WTC11 (cell line): ENCODE measurements around the gene VCAN. TPM values are rescaled to one million over a fixed set of nuclear protein-coding genes. Genes with fewer than 3 reads are reported as not detected.

Experiments
- ATAC-seq: fragments of 200-7000 bp; cut with Tn5 transposase; 2 replicates; pipeline ENCODE4 v1.10.0; 2021; ENCODE audit warnings: mild to moderate bottlenecking, moderate library complexity
- CTCF ChIA-PET: fragments of 300-600 bp; sonication (Branson Sonifier 250); formaldehyde crosslinking; loops from one replicate; lab custom pipeline; 2021; ENCODE audit warnings: antibody characterized with exemption; lab: Charles Lee
- POLR2A ChIA-PET: fragments of 350-600 bp; sonication (Branson Sonifier 250); formaldehyde crosslinking; loops from one replicate; lab custom pipeline; 2021; ENCODE audit warnings: antibody characterized with exemption; lab: Charles Lee
- DNase-seq: peaks from one replicate; pipeline ENCODE4 v3.0.0; 2021; ENCODE audit warnings: low spot score
- H3K27ac Mint-ChIP-seq: 2 replicates; pipeline ENCODE4 v1.8.0; 2021; ENCODE audit warnings: mixed read lengths
- H3K27me3 Mint-ChIP-seq: 2 replicates; pipeline ENCODE4 v1.8.0; 2021; ENCODE audit warnings: low read depth, mild to moderate bottlenecking, moderate library complexity, mixed read lengths
- H3K36me3 Mint-ChIP-seq: 2 replicates; pipeline ENCODE4 v1.8.0; 2021; ENCODE audit warnings: mixed read lengths
- H3K4me1 Mint-ChIP-seq: 2 replicates; pipeline ENCODE4 v1.8.0; 2022; ENCODE audit warnings: mixed read lengths
- H3K4me3 Mint-ChIP-seq: 2 replicates; pipeline ENCODE4 v1.8.0; 2021; ENCODE audit warnings: mild to moderate bottlenecking, moderate library complexity, mixed read lengths
- H3K9me3 Mint-ChIP-seq: 2 replicates; pipeline ENCODE4 v1.8.0; 2021; ENCODE audit warnings: mixed read lengths
- ELF4 ChIP-seq: sonication (generic); formaldehyde crosslinking; IDR thresholded peaks from 2 replicates; pipeline ENCODE4 v1.8.1; 2022; ENCODE audit warnings: low read depth, mild to moderate bottlenecking, moderate library complexity, missing genetic modification reagents
- FOXK1 ChIP-seq: sonication (generic); formaldehyde crosslinking; IDR thresholded peaks from 2 replicates; pipeline ENCODE4 v1.8.0; 2022; ENCODE audit warnings: mild to moderate bottlenecking, moderate library complexity, missing genetic modification reagents
- FOXP1 ChIP-seq: sonication (generic); formaldehyde crosslinking; IDR thresholded peaks from 2 replicates; pipeline ENCODE4 v1.8.0; 2022; ENCODE audit warnings: missing genetic modification reagents, mild to moderate bottlenecking, moderate library complexity, borderline replicate concordance
- GRHL2 ChIP-seq: fragments of 250-450 bp; sonication (Bioruptor Pico); IDR thresholded peaks from 2 replicates; pipeline ENCODE4 v1.8.0; 2022; ENCODE audit warnings: mild to moderate bottlenecking, moderate library complexity; ENCODE audit not compliant: insufficient replicate concordance, severe bottlenecking
- GTF2I ChIP-seq: fragments of 250-450 bp; sonication (Bioruptor Pico); conservative IDR thresholded peaks from 2 replicates; pipeline ENCODE4 v1.4.0; 2021; ENCODE audit warnings: mild to moderate bottlenecking
- IRF1 ChIP-seq: sonication (generic); formaldehyde crosslinking; IDR thresholded peaks from 2 replicates; pipeline ENCODE4 v1.8.0; 2023; ENCODE audit warnings: missing genetic modification reagents
- JUN ChIP-seq: sonication (generic); formaldehyde crosslinking; IDR thresholded peaks from 2 replicates; pipeline ENCODE4 v1.8.0; 2023; ENCODE audit warnings: mild to moderate bottlenecking, missing genetic modification reagents
- MXD4 ChIP-seq: fragments of 250-450 bp; sonication (Bioruptor Pico); IDR thresholded peaks from 2 replicates; pipeline ENCODE4 v1.8.0; 2021; ENCODE audit warnings: mild to moderate bottlenecking, moderate library complexity, borderline replicate concordance
- TEAD1 ChIP-seq: sonication (generic); formaldehyde crosslinking; IDR thresholded peaks from 2 replicates; pipeline ENCODE4 v1.8.0; 2022; ENCODE audit warnings: mild to moderate bottlenecking, missing genetic modification reagents
- TP53 ChIP-seq: sonication (generic); formaldehyde crosslinking; IDR thresholded peaks from 2 replicates; pipeline ENCODE4 v1.8.1; 2023; ENCODE audit warnings: mild to moderate bottlenecking, missing genetic modification reagents
- USF2 ChIP-seq: sonication (generic); formaldehyde crosslinking; IDR thresholded peaks from 2 replicates; pipeline ENCODE4 v1.8.1; 2023; ENCODE audit warnings: mild to moderate bottlenecking, missing genetic modification reagents, moderate library complexity
- ZMAT4 ChIP-seq: fragments of 250-450 bp; sonication (Bioruptor Pico); IDR thresholded peaks from 2 replicates; pipeline ENCODE4 v1.9.0; 2021; ENCODE audit warnings: mild to moderate bottlenecking
- ZNF263 ChIP-seq: sonication (generic); formaldehyde crosslinking; IDR thresholded peaks from 2 replicates; pipeline ENCODE4 v1.8.1; 2022; ENCODE audit warnings: low read depth, mild to moderate bottlenecking, moderate library complexity, missing genetic modification reagents
- ZNF281 ChIP-seq: sonication (generic); formaldehyde crosslinking; IDR thresholded peaks from 2 replicates; pipeline ENCODE4 v1.8.0; 2023; ENCODE audit warnings: mild to moderate bottlenecking, missing genetic modification reagents
- ZNF317 ChIP-seq: sonication (generic); formaldehyde crosslinking; IDR thresholded peaks from 2 replicates; pipeline ENCODE4 v1.8.1; 2023; ENCODE audit warnings: low read depth, mild to moderate bottlenecking, moderate library complexity, missing genetic modification reagents, borderline replicate concordance
- ZSCAN18 ChIP-seq: fragments of 250-450 bp; sonication (Bioruptor Pico); IDR thresholded peaks from 2 replicates; pipeline ENCODE4 v2.1.2; 2022; ENCODE audit warnings: mild to moderate bottlenecking, moderate library complexity
- total RNA-seq: library from RNA; stranded (reverse); gene quantifications from 3 replicates; pipeline ENCODE4 v1.2.3, GENCODE V29; 2021
- TF ChIP-seq, protein P1 (sequence below): fragments of 250-450 bp; sonication (Bioruptor Pico); IDR thresholded peaks from 2 replicates; pipeline ENCODE4 v1.9.0; 2021; ENCODE audit warnings: moderate library complexity, mild to moderate bottlenecking, inconsistent platforms, borderline replicate concordance
- TF ChIP-seq, protein P2 (sequence below): sonication (generic); formaldehyde crosslinking; IDR thresholded peaks from 2 replicates; pipeline ENCODE4 v1.8.0; 2022; ENCODE audit warnings: mild to moderate bottlenecking, missing genetic modification reagents
- TF ChIP-seq, protein P3 (sequence below): fragments of 250-450 bp; sonication (Bioruptor Pico); IDR thresholded peaks from 2 replicates; pipeline ENCODE4 v1.8.0; 2021; ENCODE audit warnings: mild to moderate bottlenecking
- TF ChIP-seq, protein P4 (sequence below): sonication (generic); formaldehyde crosslinking; conservative IDR thresholded peaks from 2 replicates; pipeline ENCODE4 v1.8.1; 2023; ENCODE audit warnings: mild to moderate bottlenecking, low read depth, missing genetic modification reagents, moderate library complexity

The VCAN gene
- total RNA-seq, 1 experiment from 2014 or later: 276 TPM

GRCh38 chr5:83509540-83509939 is 38.0 kb downstream of the VCAN start (continued):
- TF ChIP-seq MXD4 (CRISPR knock-in tag) (no peak), GRHL2 (CRISPR knock-in tag) (no peak), JUN (CRISPR knock-in tag) (no peak), FOXP1 (no peak), TP53 (CRISPR knock-in tag) (no peak)
- TF ChIP-seq, protein P1, sequence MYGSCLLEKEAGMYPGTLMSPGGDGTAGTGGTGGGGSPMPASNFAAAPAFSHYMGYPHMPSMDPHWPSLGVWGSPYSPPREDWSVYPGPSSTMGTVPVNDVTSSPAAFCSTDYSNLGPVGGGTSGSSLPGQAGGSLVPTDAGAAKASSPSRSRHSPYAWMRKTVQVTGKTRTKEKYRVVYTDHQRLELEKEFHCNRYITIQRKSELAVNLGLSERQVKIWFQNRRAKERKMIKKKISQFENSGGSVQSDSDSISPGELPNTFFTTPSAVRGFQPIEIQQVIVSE (CRISPR knock-in tag): no peak
- TF ChIP-seq, all 79 proteins: peak for 0

DNA sequence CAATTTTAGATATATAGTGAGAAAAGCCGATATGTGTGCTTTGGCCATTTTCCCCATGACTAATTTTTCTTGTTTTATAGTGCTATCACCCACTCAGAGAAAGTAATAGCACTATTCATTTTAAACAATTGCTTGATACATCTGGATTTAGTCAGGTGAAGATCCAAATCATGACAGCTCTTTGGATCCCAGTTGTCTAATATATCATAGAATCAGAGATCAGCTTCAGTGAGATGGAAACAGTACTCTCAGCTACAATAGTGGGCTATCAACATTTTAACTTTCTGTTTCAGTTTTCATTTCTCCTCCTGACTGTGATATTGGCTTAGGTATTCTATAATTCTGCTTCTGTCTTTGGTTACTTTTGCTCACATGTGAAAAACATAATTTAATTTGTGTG is 38.7 kb downstream of the VCAN start:
- Mint-ChIP-seq H3K27ac (no peak overlapping the region), H3K9me3 (peaks cover 12% of the 10 kb centered on the region), H3K36me3 (peaks cover 53% of the 10 kb centered on the region), H3K4me1 (no peaks in the 10 kb centered on the region), H3K4me3 (no peak overlapping the region), H3K27me3 (no peaks in the 10 kb centered on the region)
- ChIA-PET CTCF (interaction anchor here (1.1 to 1.3 kb wide), 2 partner anchors 18 to 35 kb away, joined by 3 read pairs; no protein-coding TSS in a partner anchor), POLR2A (no interaction called here)
- TF ChIP-seq IRF1 (no peak), ELF4 (CRISPR knock-in tag) (no peak), ZMAT4 (CRISPR knock-in tag) (no peak), USF2 (no peak), MXD4 (CRISPR knock-in tag) (no peak), GTF2I (no peak), ZNF317 (CRISPR knock-in tag) (no peak), TEAD1 (CRISPR knock-in tag) (no peak), FOXK1 (CRISPR knock-in tag) (no peak), ZNF281 (no peak), ZSCAN18 (CRISPR knock-in tag) (no peak), ZNF263 (CRISPR knock-in tag) (no peak)
- TF ChIP-seq, protein P2, sequence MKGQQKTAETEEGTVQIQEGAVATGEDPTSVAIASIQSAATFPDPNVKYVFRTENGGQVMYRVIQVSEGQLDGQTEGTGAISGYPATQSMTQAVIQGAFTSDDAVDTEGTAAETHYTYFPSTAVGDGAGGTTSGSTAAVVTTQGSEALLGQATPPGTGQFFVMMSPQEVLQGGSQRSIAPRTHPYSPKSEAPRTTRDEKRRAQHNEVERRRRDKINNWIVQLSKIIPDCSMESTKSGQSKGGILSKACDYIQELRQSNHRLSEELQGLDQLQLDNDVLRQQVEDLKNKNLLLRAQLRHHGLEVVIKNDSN (CRISPR knock-in tag): no peak
- TF ChIP-seq, protein P3, sequence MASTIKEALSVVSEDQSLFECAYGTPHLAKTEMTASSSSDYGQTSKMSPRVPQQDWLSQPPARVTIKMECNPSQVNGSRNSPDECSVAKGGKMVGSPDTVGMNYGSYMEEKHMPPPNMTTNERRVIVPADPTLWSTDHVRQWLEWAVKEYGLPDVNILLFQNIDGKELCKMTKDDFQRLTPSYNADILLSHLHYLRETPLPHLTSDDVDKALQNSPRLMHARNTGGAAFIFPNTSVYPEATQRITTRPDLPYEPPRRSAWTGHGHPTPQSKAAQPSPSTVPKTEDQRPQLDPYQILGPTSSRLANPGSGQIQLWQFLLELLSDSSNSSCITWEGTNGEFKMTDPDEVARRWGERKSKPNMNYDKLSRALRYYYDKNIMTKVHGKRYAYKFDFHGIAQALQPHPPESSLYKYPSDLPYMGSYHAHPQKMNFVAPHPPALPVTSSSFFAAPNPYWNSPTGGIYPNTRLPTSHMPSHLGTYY (CRISPR knock-in tag): no peak
- TF ChIP-seq, protein P4, sequence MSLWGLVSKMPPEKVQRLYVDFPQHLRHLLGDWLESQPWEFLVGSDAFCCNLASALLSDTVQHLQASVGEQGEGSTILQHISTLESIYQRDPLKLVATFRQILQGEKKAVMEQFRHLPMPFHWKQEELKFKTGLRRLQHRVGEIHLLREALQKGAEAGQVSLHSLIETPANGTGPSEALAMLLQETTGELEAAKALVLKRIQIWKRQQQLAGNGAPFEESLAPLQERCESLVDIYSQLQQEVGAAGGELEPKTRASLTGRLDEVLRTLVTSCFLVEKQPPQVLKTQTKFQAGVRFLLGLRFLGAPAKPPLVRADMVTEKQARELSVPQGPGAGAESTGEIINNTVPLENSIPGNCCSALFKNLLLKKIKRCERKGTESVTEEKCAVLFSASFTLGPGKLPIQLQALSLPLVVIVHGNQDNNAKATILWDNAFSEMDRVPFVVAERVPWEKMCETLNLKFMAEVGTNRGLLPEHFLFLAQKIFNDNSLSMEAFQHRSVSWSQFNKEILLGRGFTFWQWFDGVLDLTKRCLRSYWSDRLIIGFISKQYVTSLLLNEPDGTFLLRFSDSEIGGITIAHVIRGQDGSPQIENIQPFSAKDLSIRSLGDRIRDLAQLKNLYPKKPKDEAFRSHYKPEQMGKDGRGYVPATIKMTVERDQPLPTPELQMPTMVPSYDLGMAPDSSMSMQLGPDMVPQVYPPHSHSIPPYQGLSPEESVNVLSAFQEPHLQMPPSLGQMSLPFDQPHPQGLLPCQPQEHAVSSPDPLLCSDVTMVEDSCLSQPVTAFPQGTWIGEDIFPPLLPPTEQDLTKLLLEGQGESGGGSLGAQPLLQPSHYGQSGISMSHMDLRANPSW (CRISPR knock-in tag): no peak
- TF ChIP-seq, protein P1 (CRISPR knock-in tag): no peak
- no peak for ATAC-seq
- no peak for DNase-seq
